DOHH2 (cell line): ENCODE results near the gene TRAPPC11.

Source experiments
- H3F3A ChIP-seq: fragments of 200-600 bp; sonication (generic), shearing (Covaris generic); 2 replicates; pipeline ENCODE4 v1.6.0; 2016; ENCODE audit warnings: antibody characterized with exemption, mild to moderate bottlenecking; ENCODE audit not compliant: control insufficient read depth, insufficient read depth
- H3K27ac ChIP-seq: fragments of 200-600 bp; sonication (generic); 2 replicates; pipeline ENCODE4 v1.5.1; 2014; ENCODE audit warnings: low read depth, mild to moderate bottlenecking, low read length, moderate library complexity
- H3K27me3 ChIP-seq: fragments of 200-600 bp; sonication (generic); 2 replicates; pipeline ENCODE4 v1.6.1; 2014; ENCODE audit warnings: mild to moderate bottlenecking, low read length, mixed read lengths; ENCODE audit not compliant: control insufficient read depth
- H3K36me3 ChIP-seq: fragments of 200-600 bp; sonication (generic); 2 replicates; pipeline ENCODE4 v1.6.1; 2014; ENCODE audit warnings: mild to moderate bottlenecking, low read length, moderate library complexity, mixed read lengths; ENCODE audit not compliant: control insufficient read depth
- H3K4me1 ChIP-seq: fragments of 200-600 bp; sonication (generic); 2 replicates; pipeline ENCODE4 v1.6.1; 2014; ENCODE audit warnings: mild to moderate bottlenecking, low read length, mixed read lengths; ENCODE audit not compliant: control insufficient read depth
- H3K4me2 ChIP-seq: fragments of 200-600 bp; sonication (generic); 2 replicates; pipeline ENCODE4 v1.6.0; 2014; ENCODE audit warnings: mild to moderate bottlenecking, low read length, moderate library complexity
- H3K4me3 ChIP-seq: fragments of 200-600 bp; sonication (generic); 2 replicates; pipeline ENCODE4 v1.5.1; 2014; ENCODE audit warnings: mild to moderate bottlenecking, low read length, mixed read lengths
- H3K79me2 ChIP-seq: fragments of 200-600 bp; sonication (generic); 2 replicates; pipeline ENCODE4 v1.6.1; 2014; ENCODE audit warnings: mild to moderate bottlenecking, low read length, mixed read lengths; ENCODE audit not compliant: control insufficient read depth
- H3K9me2 ChIP-seq: fragments of 200-600 bp; sonication (generic); replicated peaks from 2 replicates; pipeline ENCODE4 v1.6.1; 2014; ENCODE audit warnings: mild to moderate bottlenecking, low read length, mixed read lengths; ENCODE audit not compliant: control insufficient read depth
- H3K9me3 ChIP-seq: fragments of 200-600 bp; sonication (generic); 2 replicates; pipeline ENCODE4 v1.6.1; 2014; ENCODE audit warnings: antibody characterized with exemption, low read length, mixed read lengths; ENCODE audit not compliant: control insufficient read depth, insufficient read depth
- H4K20me1 ChIP-seq: fragments of 200-600 bp; sonication (generic); 2 replicates; pipeline ENCODE4 v1.6.0; 2014; ENCODE audit warnings: low read depth, mild to moderate bottlenecking, antibody characterized with exemption, low read length, moderate library complexity; ENCODE audit not compliant: control insufficient read depth, insufficient read depth
- EZH2phosphoT487 ChIP-seq: fragments of 200-600 bp; sonication (generic); IDR thresholded peaks from 2 replicates; pipeline ENCODE4 v1.6.1; 2017; ENCODE audit warnings: borderline replicate concordance, mild to moderate bottlenecking, antibody characterized with exemption, low read length, moderate library complexity, mixed read lengths
- TF ChIP-seq, protein P1 (sequence below): fragments of 200-600 bp; sonication (generic); IDR thresholded peaks from one replicate; pipeline ENCODE4 v1.5.1; 2014; ENCODE audit warnings: antibody characterized with exemption, mild to moderate bottlenecking, low read depth, low read length; ENCODE audit not compliant: poor library complexity, severe bottlenecking

TRAPPC11 gene

DNA sequence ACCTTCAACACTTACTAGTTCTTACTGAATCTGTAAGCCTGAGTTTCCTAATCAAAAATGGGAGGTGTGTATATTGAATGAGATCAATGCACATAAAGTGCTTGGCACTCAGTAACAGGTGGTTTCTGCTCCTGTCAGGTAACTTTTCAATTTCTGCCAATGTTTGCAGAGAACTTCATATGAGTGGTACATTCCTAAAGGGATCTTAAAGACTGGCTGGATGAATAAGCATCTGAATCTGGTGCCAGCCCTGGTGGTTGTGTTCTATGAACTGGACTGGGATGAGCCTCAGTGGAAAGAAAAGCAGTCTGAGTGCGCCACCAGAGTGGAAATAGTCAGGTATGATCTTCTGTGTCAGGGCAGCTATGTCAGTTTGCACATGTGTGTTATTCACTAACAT lies 7.0 kb downstream of the TRAPPC11 start:
- H3K9me2 ChIP-seq = no peaks in the 10 kb centered on the region
- no peaks in the 10 kb centered on the region for H3K9me3 ChIP-seq
- no peak overlapping the region for H3K4me3 ChIP-seq
- TF ChIP-seq EZH2phosphoT487 = no peak
- TF ChIP-seq, protein P1, sequence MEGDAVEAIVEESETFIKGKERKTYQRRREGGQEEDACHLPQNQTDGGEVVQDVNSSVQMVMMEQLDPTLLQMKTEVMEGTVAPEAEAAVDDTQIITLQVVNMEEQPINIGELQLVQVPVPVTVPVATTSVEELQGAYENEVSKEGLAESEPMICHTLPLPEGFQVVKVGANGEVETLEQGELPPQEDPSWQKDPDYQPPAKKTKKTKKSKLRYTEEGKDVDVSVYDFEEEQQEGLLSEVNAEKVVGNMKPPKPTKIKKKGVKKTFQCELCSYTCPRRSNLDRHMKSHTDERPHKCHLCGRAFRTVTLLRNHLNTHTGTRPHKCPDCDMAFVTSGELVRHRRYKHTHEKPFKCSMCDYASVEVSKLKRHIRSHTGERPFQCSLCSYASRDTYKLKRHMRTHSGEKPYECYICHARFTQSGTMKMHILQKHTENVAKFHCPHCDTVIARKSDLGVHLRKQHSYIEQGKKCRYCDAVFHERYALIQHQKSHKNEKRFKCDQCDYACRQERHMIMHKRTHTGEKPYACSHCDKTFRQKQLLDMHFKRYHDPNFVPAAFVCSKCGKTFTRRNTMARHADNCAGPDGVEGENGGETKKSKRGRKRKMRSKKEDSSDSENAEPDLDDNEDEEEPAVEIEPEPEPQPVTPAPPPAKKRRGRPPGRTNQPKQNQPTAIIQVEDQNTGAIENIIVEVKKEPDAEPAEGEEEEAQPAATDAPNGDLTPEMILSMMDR = no peak
- H3K4me1 ChIP-seq = no peaks in the 10 kb centered on the region; the same call in 1 of the 2 replicates
- no peak overlapping the region for H3K27ac ChIP-seq
- H4K20me1 ChIP-seq = no peaks in the 10 kb centered on the region
- no peaks in the 10 kb centered on the region for H3F3A ChIP-seq
- H3K36me3 ChIP-seq = peaks cover 61% of the 10 kb centered on the region
- H3K79me2 ChIP-seq = peaks cover 16% of the 10 kb centered on the region
- H3K4me2 ChIP-seq = no peak overlapping the region
- no peaks in the 10 kb centered on the region for H3K27me3 ChIP-seq

DNA sequence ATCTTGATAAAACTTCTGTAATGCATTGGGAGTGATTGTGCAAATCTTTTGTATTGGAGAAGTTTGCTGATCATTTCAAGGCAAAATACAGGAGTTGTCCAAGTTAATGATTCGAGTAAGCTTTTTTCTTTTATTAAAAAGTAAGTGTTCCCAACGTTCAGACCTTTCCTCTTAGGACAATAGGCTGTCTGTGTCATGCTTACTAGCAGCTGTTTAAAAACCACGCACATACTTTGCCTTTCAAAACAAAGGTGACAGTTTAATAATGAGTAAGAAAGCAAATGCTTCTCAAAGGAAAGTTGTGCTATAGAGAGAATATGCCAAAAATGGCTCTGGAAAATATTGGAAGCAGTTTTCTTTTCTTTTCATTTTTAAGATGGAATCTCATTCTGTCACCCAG lies 11.2 kb downstream of the TRAPPC11 start:
- no peaks in the 10 kb centered on the region for H3K27me3 ChIP-seq
- no peaks in the 10 kb centered on the region for H4K20me1 ChIP-seq
- H3K36me3 ChIP-seq = peaks cover 64% of the 10 kb centered on the region
- no peaks in the 10 kb centered on the region for H3K4me1 ChIP-seq
- H3K4me3 ChIP-seq = no peak overlapping the region
- no peak overlapping the region for H3K4me2 ChIP-seq
- TF ChIP-seq EZH2phosphoT487 = no peak
- TF ChIP-seq, protein P1 = no peak
- H3F3A ChIP-seq = no peaks in the 10 kb centered on the region
- no peaks in the 10 kb centered on the region for H3K79me2 ChIP-seq
- no peak overlapping the region for H3K27ac ChIP-seq
- no peaks in the 10 kb centered on the region for H3K9me3 ChIP-seq
- no peaks in the 10 kb centered on the region for H3K9me2 ChIP-seq

DNA sequence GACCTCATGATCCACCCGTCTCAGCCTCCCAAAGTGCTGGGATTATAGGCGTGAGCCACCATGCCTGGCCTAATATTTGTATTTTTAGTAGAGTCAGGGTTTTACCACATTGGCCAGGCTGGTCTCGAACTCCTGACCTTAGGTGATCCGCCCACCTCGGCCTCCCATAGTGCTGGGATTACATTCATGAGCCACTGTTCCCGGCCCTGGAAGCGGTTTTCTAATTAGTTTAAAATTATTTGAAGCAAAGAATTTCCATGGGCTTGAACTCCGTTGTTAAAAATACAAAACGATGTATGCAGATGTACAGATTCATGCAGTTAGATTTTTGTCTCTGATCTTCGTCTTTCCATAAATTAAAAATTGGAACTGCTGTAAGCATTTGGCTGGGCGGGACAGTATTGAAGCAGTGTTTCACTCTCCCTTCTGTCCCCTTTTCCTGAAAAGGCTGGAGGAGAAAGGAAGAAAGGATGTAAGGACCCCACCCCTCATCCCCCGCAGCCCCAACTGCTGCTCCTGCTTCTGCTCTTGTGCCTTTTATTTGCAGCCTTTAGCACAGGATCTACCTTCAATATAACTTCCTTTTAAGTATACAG lies 12.0 kb downstream of the TRAPPC11 start:
- H3K27me3 ChIP-seq = no peaks in the 10 kb centered on the region
- peaks cover 56% of the 10 kb centered on the region for H3K36me3 ChIP-seq
- no peak overlapping the region for H3K4me2 ChIP-seq
- H3K4me1 ChIP-seq = no peaks in the 10 kb centered on the region
- H3K27ac ChIP-seq = no peak overlapping the region
- no peaks in the 10 kb centered on the region for H3K79me2 ChIP-seq
- no peaks in the 10 kb centered on the region for H4K20me1 ChIP-seq
- no peak overlapping the region for H3K4me3 ChIP-seq
- no peaks in the 10 kb centered on the region for H3F3A ChIP-seq
- no peak for TF ChIP-seq EZH2phosphoT487
- TF ChIP-seq, protein P1 = no peak
- H3K9me3 ChIP-seq = no peaks in the 10 kb centered on the region
- no peaks in the 10 kb centered on the region for H3K9me2 ChIP-seq
